Measurements from ENCODE around the gene PRR20E. TPM values are rescaled to one million over a fixed set of nuclear protein-coding genes. Genes with fewer than 3 reads are reported as not detected.

Gene PRR20E
- total and polyA plus RNA-seq, 2 experiments from 2014 or later, result not detected

DNA sequence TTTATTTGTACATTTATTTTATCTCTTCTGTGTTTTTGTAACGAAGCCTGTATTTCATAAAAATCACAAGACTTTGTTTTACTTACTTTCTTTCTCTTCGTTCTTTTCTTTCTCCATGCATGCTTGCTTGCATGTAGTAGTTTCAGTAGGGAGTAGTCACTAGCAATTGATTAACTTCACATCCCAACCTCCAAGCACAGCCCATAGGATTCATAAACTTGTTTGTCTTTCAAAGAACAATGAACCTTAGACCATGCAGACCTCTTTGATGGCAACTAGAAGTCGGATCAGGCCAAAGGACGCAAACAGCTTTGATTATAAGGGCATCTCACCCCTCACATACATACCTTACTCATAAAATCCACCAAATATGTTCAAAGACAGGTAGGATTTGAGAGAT lies 29.4 kb upstream of the PRR20E start:
- ATAC-seq, result no peak
- Histone ChIP-seq H3K9me2 (ENCODE audit: insufficient read depth) (no peaks in the 10 kb centered on the region), H2AFZ (no peak overlapping the region), H3K27me3 (ENCODE audit: insufficient read depth) (no peaks in the 10 kb centered on the region), H3K79me2 (replicated peaks; ENCODE audit: insufficient read depth) (no peaks in the 10 kb centered on the region), H3K4me2 (no peak overlapping the region), H3K4me1 (ENCODE audit: insufficient read depth) (no peaks in the 10 kb centered on the region), H3K27ac (ENCODE audit: low read depth) (no peak overlapping the region), H3K36me3 (ENCODE audit: insufficient read depth) (no peaks in the 10 kb centered on the region), H3F3A (replicated peaks; ENCODE audit: low read depth) (no peaks in the 10 kb centered on the region), H3K4me3 (no peak overlapping the region), H4K20me1 (replicated peaks; ENCODE audit: insufficient read depth) (no peaks in the 10 kb centered on the region)
- TF ChIP-seq ZNF331 (CRISPR knock-in tag; IDR thresholded peaks at IDR 0.05; ENCODE audit: low read depth) (no peak), POLR2AphosphoS5 (IDR thresholded peaks at IDR 0.05; ENCODE audit: low read depth) (no peak), NANOG (IDR thresholded peaks at IDR 0.05; ENCODE audit: borderline replicate concordance) (no peak), STAT1 (IDR thresholded peaks at IDR 0.05; ENCODE audit: unreplicated experiment) (no peak), JUNB (IDR thresholded peaks at IDR 0.05; ENCODE audit: unreplicated experiment) (no peak), EZH2phosphoT487 (IDR thresholded peaks at IDR 0.05; ENCODE audit: unreplicated experiment) (no peak), CREB1 (CRISPR knock-in tag; IDR thresholded peaks at IDR 0.05; ENCODE audit: low read depth) (no peak), EZH2 (IDR thresholded peaks at IDR 0.05; ENCODE audit: low read depth, unreplicated experiment) (no peak), ZNF114 (CRISPR knock-in tag; IDR thresholded peaks at IDR 0.05) (no peak)
- TF ChIP-seq, protein P1, sequence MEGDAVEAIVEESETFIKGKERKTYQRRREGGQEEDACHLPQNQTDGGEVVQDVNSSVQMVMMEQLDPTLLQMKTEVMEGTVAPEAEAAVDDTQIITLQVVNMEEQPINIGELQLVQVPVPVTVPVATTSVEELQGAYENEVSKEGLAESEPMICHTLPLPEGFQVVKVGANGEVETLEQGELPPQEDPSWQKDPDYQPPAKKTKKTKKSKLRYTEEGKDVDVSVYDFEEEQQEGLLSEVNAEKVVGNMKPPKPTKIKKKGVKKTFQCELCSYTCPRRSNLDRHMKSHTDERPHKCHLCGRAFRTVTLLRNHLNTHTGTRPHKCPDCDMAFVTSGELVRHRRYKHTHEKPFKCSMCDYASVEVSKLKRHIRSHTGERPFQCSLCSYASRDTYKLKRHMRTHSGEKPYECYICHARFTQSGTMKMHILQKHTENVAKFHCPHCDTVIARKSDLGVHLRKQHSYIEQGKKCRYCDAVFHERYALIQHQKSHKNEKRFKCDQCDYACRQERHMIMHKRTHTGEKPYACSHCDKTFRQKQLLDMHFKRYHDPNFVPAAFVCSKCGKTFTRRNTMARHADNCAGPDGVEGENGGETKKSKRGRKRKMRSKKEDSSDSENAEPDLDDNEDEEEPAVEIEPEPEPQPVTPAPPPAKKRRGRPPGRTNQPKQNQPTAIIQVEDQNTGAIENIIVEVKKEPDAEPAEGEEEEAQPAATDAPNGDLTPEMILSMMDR (conservative IDR thresholded peaks at IDR 0.05; ENCODE audit: low read depth in 2 of 2), result no peak
- TF ChIP-seq, protein P2, sequence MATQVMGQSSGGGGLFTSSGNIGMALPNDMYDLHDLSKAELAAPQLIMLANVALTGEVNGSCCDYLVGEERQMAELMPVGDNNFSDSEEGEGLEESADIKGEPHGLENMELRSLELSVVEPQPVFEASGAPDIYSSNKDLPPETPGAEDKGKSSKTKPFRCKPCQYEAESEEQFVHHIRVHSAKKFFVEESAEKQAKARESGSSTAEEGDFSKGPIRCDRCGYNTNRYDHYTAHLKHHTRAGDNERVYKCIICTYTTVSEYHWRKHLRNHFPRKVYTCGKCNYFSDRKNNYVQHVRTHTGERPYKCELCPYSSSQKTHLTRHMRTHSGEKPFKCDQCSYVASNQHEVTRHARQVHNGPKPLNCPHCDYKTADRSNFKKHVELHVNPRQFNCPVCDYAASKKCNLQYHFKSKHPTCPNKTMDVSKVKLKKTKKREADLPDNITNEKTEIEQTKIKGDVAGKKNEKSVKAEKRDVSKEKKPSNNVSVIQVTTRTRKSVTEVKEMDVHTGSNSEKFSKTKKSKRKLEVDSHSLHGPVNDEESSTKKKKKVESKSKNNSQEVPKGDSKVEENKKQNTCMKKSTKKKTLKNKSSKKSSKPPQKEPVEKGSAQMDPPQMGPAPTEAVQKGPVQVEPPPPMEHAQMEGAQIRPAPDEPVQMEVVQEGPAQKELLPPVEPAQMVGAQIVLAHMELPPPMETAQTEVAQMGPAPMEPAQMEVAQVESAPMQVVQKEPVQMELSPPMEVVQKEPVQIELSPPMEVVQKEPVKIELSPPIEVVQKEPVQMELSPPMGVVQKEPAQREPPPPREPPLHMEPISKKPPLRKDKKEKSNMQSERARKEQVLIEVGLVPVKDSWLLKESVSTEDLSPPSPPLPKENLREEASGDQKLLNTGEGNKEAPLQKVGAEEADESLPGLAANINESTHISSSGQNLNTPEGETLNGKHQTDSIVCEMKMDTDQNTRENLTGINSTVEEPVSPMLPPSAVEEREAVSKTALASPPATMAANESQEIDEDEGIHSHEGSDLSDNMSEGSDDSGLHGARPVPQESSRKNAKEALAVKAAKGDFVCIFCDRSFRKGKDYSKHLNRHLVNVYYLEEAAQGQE (IDR thresholded peaks at IDR 0.05; ENCODE audit: unreplicated experiment), result no peak
- TF ChIP-seq, protein P3, sequence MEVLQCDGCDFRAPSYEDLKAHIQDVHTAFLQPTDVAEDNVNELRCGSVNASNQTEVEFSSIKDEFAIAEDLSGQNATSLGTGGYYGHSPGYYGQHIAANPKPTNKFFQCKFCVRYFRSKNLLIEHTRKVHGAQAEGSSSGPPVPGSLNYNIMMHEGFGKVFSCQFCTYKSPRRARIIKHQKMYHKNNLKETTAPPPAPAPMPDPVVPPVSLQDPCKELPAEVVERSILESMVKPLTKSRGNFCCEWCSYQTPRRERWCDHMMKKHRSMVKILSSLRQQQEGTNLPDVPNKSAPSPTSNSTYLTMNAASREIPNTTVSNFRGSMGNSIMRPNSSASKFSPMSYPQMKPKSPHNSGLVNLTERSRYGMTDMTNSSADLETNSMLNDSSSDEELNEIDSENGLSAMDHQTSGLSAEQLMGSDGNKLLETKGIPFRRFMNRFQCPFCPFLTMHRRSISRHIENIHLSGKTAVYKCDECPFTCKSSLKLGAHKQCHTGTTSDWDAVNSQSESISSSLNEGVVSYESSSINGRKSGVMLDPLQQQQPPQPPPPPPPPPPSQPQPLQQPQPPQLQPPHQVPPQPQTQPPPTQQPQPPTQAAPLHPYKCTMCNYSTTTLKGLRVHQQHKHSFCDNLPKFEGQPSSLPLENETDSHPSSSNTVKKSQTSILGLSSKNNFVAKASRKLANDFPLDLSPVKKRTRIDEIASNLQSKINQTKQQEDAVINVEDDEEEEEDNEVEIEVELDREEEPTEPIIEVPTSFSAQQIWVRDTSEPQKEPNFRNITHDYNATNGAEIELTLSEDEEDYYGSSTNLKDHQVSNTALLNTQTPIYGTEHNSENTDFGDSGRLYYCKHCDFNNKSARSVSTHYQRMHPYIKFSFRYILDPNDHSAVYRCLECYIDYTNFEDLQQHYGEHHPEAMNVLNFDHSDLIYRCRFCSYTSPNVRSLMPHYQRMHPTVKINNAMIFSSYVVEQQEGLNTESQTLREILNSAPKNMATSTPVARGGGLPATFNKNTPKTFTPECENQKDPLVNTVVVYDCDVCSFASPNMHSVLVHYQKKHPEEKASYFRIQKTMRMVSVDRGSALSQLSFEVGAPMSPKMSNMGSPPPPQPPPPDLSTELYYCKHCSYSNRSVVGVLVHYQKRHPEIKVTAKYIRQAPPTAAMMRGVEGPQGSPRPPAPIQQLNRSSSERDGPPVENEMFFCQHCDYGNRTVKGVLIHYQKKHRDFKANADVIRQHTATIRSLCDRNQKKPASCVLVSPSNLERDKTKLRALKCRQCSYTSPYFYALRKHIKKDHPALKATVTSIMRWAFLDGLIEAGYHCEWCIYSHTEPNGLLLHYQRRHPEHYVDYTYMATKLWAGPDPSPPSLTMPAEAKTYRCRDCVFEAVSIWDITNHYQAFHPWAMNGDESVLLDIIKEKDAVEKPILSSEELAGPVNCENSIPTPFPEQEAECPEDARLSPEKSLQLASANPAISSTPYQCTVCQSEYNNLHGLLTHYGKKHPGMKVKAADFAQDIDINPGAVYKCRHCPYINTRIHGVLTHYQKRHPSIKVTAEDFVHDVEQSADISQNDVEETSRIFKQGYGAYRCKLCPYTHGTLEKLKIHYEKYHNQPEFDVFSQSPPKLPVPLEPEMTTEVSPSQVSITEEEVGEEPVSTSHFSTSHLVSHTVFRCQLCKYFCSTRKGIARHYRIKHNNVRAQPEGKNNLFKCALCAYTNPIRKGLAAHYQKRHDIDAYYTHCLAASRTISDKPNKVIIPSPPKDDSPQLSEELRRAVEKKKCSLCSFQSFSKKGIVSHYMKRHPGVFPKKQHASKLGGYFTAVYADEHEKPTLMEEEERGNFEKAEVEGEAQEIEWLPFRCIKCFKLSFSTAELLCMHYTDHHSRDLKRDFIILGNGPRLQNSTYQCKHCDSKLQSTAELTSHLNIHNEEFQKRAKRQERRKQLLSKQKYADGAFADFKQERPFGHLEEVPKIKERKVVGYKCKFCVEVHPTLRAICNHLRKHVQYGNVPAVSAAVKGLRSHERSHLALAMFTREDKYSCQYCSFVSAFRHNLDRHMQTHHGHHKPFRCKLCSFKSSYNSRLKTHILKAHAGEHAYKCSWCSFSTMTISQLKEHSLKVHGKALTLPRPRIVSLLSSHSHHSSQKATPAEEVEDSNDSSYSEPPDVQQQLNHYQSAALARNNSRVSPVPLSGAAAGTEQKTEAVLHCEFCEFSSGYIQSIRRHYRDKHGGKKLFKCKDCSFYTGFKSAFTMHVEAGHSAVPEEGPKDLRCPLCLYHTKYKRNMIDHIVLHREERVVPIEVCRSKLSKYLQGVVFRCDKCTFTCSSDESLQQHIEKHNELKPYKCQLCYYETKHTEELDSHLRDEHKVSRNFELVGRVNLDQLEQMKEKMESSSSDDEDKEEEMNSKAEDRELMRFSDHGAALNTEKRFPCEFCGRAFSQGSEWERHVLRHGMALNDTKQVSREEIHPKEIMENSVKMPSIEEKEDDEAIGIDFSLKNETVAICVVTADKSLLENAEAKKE (CRISPR knock-in tag; IDR thresholded peaks at IDR 0.05), result no peak
- TF ChIP-seq, protein P4, sequence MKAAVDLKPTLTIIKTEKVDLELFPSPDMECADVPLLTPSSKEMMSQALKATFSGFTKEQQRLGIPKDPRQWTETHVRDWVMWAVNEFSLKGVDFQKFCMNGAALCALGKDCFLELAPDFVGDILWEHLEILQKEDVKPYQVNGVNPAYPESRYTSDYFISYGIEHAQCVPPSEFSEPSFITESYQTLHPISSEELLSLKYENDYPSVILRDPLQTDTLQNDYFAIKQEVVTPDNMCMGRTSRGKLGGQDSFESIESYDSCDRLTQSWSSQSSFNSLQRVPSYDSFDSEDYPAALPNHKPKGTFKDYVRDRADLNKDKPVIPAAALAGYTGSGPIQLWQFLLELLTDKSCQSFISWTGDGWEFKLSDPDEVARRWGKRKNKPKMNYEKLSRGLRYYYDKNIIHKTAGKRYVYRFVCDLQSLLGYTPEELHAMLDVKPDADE (IDR thresholded peaks at IDR 0.05), result no peak
- Mint-ChIP-seq H3K4me3 (no peak overlapping the region), H3K9me3 (no peaks in the 10 kb centered on the region), H3K4me1 (no peaks in the 10 kb centered on the region), H3K27me3 (ENCODE audit: insufficient read depth, low read depth, poor library complexity) (no peaks in the 10 kb centered on the region), H3K36me3 (ENCODE audit: low read depth) (no peaks in the 10 kb centered on the region), H3K27ac (no peak overlapping the region)
- DNase-seq (ENCODE audit: low spot score), result no peak
